SIG-M5 treated with dmso at 0.1 percent for 504 hours (cell line): Measurements from ENCODE around the gene FBLN1.
"Not testable (repeated sequence)": the region's sequence is repeated elsewhere in the genome, so short reads cannot be mapped to it uniquely, and the experiment has no call there.

Experiments
- DNase-seq: peaks from one replicate; lab custom pipeline; 2025; ENCODE audit not compliant: unreplicated experiment; lab: John Stamatoyannopoulos, UW

The FBLN1 gene

GRCh38 chr22:45525480-45525879 is 22.8 kb downstream of the FBLN1 start:
- no peak for DNase-seq

DNA sequence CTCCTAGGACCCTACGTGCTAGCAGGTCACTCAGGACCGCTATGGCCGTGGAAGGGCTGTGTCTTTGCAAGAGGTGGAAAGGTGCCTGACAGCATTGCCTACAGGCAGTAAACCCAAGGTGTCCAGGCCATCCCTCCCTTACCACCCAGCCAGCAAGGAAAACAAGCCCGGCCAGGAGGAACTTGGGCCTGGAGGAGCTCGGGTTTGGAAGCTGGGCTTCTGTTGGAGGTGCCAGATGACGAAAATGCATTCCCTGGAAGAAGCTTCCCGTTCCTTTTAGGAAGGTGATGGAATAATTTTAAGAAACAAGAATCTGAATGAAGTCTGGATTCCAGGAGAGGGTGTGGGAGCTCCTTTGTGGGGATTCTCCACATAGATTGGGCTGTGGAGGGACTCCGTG is 23.6 kb downstream of the FBLN1 start:
- no peak for DNase-seq

- DNase-seq = no peak
These were observed 24.2 kb downstream of the FBLN1 start for GRCh38 chr22:45526768-45527360.

DNA sequence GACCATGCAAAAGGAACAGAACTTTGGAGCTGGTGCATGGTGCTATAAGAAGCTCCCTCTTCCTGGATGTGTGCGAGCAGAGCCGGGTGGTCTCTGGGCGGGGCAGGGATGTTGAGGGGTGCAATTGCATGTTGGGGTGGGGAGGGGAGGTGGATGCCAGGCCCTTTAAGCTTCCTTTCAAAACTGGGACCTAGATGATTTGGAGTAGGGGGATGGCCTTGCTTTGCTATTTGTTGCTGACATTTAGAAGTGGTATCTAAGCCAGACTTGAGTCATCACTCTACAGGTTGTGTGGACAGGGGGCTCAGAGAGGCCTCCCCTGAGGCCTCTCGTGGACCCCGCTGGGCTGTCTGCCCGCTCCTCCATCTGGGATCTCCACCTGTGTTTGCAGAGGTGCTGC is 24.8 kb downstream of the FBLN1 start:
- DNase-seq = no peak

DNA sequence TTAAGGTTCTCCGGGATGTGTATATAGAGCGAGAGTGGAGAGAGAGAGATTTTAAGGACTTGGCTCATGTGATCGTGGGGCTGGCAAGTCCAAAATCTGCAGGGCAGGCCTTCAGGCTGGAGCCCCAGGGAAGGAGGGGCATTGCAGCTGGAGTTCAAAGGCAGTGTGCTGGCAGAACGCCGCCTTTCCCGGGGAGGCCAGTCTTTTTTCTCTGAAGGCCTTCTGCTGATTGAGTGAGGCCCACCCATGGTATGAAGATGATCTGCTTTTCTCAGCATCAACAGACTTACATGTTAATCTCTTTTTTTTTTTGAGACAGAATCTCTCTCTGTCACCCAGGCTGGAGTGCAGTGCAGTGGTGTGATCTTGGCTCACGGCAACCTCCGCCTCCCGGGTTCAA is 25.4 kb downstream of the FBLN1 start:
- DNase-seq = no peak

DNA sequence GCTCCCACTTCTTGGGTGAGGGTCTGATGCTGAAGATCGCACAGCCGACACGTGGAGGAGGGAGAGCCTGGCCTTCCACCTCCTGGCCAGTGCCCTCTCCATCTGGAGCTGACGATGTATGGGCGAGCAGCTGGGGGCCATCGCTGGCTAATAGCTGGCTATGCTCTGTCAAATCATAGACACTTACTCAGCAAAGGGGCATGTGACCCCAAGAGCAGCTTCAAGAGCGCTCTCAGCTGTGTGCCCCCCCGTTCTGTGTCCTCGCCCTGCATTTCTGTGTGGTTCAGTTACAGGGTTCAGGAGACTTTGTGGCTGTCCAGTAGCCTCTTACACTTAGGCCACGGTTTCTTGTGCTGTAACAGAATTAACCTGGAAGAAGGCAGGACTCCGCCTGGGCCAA is 26.4 kb downstream of the FBLN1 start:
- no peak for DNase-seq

GRCh38 chr22:45529971-45530575 is 27.4 kb downstream of the FBLN1 start:
- no peak for DNase-seq

DNA sequence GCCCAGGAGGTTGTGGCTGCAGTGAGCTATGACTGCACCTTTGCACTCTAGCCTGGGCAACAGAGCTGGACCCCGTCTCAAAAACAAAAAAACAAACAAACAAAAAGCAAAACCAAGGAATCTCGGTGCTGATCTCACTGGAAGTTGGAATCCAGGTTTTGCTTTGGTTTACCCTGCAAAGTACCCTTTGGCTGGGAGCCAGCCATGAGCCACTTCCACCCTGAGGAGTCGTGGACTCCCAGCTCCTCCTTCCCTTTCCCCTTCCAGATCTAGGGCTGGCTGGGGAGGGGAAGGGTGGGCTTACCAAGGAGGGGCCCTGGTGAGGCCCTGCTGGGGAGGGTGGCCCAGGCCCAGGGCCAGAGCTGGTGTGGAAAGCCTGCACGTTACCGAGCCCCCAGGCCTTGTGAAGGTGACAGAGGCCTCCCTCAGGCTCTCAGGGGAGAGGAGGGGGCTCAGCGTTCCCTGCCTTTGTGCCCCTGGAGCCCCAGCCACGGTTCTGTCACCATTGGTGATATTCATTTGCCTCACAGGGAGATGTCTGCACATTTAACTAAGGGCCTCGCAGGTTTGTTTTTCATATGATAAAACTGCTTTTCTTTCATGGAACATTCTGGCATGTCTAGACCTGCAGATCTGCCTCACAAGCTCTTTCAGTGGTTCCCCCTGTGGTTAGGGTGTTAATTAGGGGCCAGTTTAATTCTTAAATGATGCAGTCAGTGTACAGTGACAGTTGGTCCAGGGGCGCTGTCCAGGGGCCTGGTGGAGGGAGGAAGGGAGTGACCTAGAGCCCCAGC is 29.0 kb downstream of the FBLN1 start:
- DNase-seq = no peak

GRCh38 chr22:45532235-45532631 is 29.6 kb downstream of the FBLN1 start:
- DNase-seq = no peak

DNA sequence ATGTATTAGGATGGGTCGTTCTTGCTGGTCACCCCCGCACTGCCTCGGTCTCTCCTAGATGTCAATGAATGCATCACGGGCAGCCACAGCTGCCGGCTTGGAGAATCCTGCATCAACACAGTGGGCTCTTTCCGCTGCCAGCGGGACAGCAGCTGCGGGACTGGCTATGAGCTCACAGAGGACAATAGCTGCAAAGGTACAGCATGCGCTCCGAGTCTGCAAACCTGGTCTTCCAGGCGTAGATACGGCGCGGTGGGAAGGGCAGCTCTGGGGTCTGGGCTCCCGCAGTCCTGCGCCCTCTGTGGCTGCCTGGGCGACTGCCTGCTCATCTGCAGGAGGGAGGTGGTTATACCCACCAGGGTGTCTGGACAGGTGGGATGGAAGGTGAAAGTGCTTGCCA is 31.0 kb downstream of the FBLN1 start:
- no peak for DNase-seq

- no peak for DNase-seq
These were observed 31.9 kb downstream of the FBLN1 start for GRCh38 chr22:45534339-45535192.

DNA sequence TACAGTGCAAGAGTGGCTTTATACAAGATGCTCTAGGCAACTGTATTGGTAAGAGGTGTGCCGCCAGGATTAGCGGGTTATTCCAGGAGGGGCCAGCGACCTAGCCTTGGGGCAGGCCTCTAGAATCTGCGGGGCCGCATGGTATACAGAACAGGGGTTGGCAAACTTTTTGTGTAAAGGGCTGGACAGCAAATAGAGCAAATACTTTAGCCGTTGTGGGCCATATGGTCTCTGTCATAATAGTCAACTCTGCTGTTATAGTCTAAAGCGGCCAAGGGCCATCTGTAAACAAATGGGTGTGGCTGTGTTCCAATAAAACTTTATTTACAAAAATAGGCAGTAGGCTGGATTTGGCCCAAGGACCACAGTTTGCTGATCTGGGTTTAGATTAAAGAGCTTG is 32.6 kb downstream of the FBLN1 start:
- no peak for DNase-seq

DNA sequence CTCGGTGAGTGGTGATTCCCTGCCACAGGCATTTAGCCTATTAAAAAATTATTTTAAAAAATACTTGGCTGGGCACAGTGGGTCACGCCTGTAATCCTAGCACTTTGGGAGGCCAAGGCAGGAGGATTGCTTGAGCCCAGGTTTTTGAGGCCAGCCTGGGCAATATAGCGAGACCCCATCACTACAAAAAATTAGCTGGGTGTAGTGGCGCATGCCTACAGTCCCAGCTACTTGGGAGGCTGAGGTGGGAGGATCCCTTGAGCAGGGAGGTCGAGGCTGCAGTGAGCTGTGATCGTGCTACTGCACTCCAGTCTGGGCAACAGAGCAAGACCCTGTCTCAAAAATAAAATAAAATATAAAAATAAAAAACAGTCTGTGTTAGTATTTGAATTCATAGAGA is 33.2 kb downstream of the FBLN1 start:
- DNase-seq = not testable (repeated sequence)

DNA sequence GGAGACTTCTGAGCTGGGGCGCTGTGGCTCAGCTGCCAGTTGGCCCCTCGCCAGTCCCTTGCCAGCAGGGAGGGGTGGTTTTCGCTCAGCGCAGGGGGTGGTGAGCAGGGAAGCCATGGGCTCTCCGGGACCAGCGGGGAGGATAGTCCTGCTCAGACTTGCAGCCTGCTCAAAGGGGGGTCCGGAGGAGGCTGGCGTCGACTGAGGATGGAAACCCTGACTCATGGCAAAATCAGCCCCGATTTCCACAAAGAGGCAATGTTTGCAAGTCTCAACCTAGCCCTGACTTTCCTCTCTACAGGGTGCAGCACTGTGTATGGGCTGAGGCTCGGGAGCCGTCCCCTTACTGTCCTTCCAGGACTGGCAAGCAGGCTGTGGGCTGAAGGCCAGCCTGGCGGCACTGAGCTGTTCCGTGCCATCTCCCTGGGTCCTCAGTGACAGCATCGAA is 35.1 kb downstream of the FBLN1 start:
- DNase-seq = no peak

- no peak for DNase-seq
These were observed 35.6 kb downstream of the FBLN1 start for GRCh38 chr22:45538281-45538680.

DNA sequence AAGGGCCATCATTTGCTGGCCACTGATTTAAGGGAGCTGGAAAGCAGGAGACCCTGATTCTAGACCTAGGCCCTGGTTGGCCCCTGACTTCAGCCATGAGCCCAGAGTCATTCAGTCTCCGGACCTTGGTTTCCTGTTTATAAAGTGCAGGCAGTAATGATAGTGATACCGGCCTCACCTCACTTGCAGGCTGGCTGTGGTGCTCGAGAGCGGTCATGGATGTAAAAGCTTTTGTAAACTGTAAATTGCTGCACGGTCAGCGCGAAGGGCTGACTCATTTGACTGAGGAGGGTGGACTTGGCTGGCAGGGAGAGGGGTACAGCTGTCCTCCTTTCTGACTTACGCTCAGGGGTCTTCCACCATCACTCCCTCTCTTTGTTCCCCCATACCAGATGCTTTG is 37.4 kb downstream of the FBLN1 start:
- DNase-seq = no peak

DNA sequence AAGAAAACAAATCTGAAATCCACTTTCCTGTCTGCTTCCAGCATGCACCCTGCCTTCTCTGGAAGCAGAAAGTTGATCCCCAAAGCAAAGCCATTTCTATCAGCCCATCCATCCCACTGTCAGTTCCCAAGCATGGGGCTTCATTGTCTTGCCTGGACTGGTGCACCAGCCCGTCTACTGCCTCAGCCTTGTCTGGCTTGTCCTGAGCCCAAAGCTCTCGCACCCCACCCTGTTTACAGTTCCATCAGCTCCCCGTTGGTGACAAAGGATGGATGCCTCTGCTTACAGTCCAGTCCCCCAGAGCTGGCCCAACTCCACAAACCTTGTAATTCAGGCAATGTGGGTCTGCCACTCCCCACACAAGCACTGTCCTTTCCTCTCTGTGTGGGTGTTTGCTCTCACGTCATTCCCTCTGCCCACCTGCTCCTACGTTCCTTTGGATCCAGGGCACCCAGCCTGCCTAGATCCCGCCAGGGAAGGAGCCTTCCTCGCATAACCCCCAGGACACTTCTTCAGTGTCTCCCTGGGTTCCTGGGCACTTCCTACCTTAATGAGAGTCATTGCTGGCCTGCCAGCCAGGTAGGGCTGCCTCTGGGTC is 38.8 kb downstream of the FBLN1 start:
- DNase-seq = no peak

GRCh38 chr22:45542001-45542520 is 39.4 kb downstream of the FBLN1 start:
- DNase-seq = no peak

DNA sequence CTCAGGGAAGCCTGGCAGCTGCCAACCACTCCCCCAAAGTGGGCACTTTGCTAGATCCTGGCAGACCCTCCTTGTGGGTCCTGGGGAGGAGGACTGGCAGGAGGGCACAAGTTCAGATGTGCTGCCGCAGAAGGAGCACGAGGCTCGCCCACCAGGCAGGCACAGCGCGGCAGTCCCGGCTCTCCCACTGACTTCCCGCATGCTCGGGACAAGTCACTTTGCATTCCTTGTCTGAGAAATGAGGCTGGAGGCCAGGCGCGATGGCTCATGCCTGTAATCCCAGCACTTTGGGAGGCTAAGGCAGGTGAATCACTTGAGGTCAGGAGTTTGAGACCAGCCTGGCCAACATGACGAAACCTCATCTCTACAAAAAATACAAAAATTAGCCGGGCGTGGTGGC is 40.1 kb downstream of the FBLN1 start:
- not testable (repeated sequence) for DNase-seq

- no peak for DNase-seq
These were observed 40.6 kb downstream of the FBLN1 start for GRCh38 chr22:45543243-45543642.
